GM19438 (cell line): Measurements from ENCODE around the gene DYNC1H1.
"Not testable (repeated sequence)": the region's sequence is repeated elsewhere in the genome, so short reads cannot be mapped to it uniquely, and the experiment has no call there.

Experiments
- ATAC-seq: cut with Tn5 transposase; IDR thresholded peaks from one replicate; pipeline ENCODE4 v1.9.1; 2021; ENCODE audit warnings: low read depth; ENCODE audit not compliant: unreplicated experiment

The DYNC1H1 gene

GRCh38 chr14:102057480-102058114, 93.2 kb downstream of the DYNC1H1 start:
- ATAC-seq: no peak

GRCh38 chr14:102058146-102058545, 93.8 kb downstream of the DYNC1H1 start:
- ATAC-seq: no peak

GRCh38 chr14:102058961-102059360, 94.6 kb downstream of the DYNC1H1 start:
- ATAC-seq: no peak

GRCh38 chr14:102063109-102063807, 98.9 kb downstream of the DYNC1H1 start:
- peak; percentile 60 for ATAC-seq

- no peak for ATAC-seq
Measured at GRCh38 chr14:102063808-102064429, 99.5 kb downstream of the DYNC1H1 start.

GRCh38 chr14:102064590-102064989, 100.2 kb downstream of the DYNC1H1 start:
- ATAC-seq: not testable (repeated sequence)

- ATAC-seq: no peak
Measured at GRCh38 chr14:102066041-102066451, 101.7 kb downstream of the DYNC1H1 start.

- ATAC-seq: no peak
Measured at GRCh38 chr14:102071283-102071998, 107.1 kb downstream of the DYNC1H1 start.

- ATAC-seq: no peak
Measured at GRCh38 chr14:102074415-102074964, 110.1 kb downstream of the DYNC1H1 start.

GRCh38 chr14:102075155-102075554, 110.8 kb downstream of the DYNC1H1 start:
- ATAC-seq: no peak

- no peak for ATAC-seq
Measured at GRCh38 chr14:102077382-102077709, 113.0 kb downstream of the DYNC1H1 start.

- not testable (repeated sequence) for ATAC-seq
Measured at GRCh38 chr14:102078361-102078791, 114.0 kb downstream of the DYNC1H1 start.

- ATAC-seq: no peak
Measured at GRCh38 chr14:102078831-102079699, 114.7 kb downstream of the DYNC1H1 start.

GRCh38 chr14:102079700-102079979, 115.3 kb downstream of the DYNC1H1 start:
- ATAC-seq: no peak

GRCh38 chr14:102080183-102081080, 116.1 kb downstream of the DYNC1H1 start:
- ATAC-seq: no peak

GRCh38 chr14:102081231-102082080, 117.1 kb downstream of the DYNC1H1 start:
- no peak for ATAC-seq

- not testable (repeated sequence) for ATAC-seq
Measured at GRCh38 chr14:102084522-102084921, 120.1 kb downstream of the DYNC1H1 start.

GRCh38 chr14:102084931-102085330, 120.6 kb downstream of the DYNC1H1 start:
- ATAC-seq: no peak
